Iris pigment epithelial cell (primary cell): ENCODE measurements around the gene SYT10.
"Not testable (repeated sequence)": the region's sequence is repeated elsewhere in the genome, so short reads cannot be mapped to it uniquely, and the experiment has no call there.

Experiments used
- DNase-seq: peaks from one replicate; pipeline ENCODE4 v3.0.0-alpha.2; 2011; ENCODE audit warnings: low read depth

SYT10 gene, protein sequence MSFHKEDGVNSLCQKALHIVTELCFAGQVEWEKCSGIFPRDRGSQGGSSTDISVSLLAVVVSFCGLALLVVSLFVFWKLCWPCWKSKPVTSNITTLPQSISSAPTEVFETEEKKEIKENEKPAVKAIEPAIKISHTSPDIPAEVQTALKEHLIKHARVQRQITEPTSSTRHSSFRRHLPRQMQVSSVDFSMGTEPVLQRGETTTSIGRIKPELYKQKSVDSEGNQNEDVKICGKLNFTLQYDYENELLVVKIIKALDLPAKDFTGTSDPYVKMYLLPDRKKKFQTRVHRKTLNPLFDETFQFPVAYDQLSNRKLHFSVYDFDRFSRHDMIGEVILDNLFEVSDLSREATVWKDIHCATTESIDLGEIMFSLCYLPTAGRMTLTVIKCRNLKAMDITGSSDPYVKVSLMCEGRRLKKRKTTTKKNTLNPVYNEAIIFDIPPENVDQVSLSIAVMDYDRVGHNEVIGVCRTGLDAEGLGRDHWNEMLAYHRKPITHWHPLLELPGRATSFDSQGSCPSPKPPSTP

GRCh38 chr12:33439587-33440011 is at the start of gene SYT10:
Gene SYT10, minus strand, starts transcription at chr12:33439819. Its CDS starts 297 bp downstream, at chr12:33439522.
- no peak for DNase-seq

- no peak for DNase-seq
Observed at GRCh38 chr12:33488036-33488435, 48.4 kb upstream of the SYT10 start.

DNA sequence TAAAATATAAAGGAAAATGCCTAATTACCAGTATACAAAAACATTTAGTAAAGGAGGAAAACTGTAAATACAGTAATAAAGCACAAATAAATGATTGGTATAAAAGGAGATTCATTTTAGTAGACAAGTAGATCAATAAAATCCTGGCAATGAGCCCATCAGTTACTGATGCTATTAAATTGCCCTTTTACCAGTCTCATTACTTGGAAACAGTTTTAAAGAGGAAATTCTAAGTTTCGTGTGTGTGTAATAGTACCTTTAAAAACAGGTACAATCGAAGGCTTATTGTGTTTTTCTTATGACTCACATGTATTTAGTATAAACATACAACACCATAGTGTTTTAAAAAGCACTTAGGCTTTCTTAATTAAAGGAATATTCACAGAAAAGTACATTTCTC is 46.4 kb upstream of the SYT10 start:
- no peak for DNase-seq

GRCh38 chr12:33484161-33484560 is 44.5 kb upstream of the SYT10 start:
- DNase-seq = no peak

DNA sequence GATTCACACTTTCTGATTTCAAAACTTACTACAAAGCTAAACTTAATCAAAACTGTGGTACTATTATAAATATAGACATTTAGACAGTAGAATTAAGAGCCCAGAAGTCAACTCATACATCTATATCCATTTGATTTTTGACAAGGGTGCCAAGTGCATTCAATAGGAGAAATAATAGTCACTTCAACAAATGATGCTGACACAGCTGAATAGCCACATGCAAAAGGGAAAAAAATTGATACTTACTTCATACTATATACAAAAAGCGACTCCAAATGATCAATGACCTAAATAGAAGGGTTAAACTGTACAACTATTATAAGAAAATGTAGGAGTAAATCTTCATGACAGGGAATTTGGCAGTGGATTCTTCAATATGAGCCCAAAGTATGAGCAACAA is 40.7 kb upstream of the SYT10 start:
- DNase-seq = no peak

GRCh38 chr12:33476058-33476457 is 36.4 kb upstream of the SYT10 start:
- DNase-seq = peak; percentile 27

GRCh38 chr12:33472299-33472698 is 32.7 kb upstream of the SYT10 start:
- DNase-seq = no peak

DNA sequence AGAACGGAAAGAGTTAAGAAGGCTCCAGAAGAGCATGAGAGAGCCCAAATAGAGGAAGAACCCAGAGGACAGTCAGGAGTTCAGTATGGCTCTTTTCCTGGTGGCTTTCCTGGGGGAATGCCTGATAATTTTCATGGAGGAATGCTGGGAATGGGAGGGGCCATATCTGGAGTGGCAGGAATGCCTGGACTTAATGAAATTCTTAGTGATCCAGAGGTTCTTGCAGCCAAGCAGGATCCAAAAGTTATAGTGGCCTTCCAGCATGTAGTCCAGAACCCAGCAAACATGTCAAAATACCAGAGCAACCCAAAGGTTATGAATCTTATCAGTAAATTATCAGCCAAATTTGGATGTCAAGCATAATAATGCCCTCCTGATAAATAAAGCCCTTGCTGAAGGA is 15.5 kb upstream of the SYT10 start:
- DNase-seq = no peak

- DNase-seq = no peak
Observed at GRCh38 chr12:33450480-33450879, 10.9 kb upstream of the SYT10 start.

DNA sequence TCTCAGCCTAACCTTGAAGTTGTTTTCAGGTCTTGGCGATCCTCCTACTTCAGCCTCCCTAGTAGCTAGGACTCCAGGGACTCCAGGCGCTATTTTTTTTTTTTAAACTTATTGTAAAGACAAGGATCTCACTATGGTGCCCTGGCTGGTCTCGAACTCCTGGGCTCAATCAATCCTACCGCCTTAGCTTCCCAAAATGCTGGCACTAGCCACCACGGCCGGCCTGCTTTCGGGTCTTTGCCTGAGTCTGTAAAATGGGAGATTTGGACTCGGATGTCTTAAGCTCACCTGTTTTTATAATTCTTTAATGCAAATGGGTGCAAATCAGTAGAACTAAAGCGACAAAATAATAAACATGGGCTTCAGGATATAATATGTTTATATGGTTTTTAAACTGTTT is 858 bp upstream of the SYT10 start:
- no peak for DNase-seq

- peak; percentile 34 for DNase-seq
Observed at GRCh38 chr12:33438851-33439586, 600 bp downstream of the SYT10 start.

DNA sequence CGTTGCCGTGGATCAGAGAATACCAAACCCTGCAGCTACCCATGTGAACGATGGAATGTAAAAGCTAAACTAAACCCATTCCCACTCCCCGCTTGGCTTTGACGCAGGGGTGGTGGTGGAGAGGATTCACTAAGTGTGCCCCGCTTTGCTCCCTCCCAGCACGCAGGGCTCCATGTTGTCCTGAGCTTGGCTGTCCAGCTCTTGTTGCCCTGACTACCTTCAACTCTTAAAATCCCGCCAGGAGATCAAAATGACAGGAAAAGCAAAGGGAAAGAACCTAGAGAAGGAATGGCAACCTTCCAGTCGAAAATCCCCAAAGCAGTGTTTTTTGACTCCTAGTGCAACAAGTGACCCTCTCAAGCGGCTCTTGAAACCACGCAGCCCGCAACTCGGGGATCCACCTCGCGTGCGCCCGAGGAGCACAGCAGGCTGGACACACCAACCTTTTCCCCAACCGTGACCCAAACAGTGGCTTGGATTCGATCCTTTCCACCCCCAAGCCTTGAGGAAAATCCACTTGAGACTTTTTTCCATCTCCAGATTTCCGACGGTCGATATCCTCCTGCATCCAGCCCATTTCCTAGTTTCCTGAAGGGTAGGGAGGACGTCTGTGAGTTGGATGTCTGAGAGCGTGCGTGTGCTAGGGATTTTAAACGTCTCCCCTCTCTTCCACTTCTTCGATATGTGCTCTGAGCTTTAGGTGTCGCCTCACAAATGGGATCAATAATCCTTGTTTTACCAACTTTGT is 1.4 kb downstream of the SYT10 start:
- DNase-seq = no peak

DNA sequence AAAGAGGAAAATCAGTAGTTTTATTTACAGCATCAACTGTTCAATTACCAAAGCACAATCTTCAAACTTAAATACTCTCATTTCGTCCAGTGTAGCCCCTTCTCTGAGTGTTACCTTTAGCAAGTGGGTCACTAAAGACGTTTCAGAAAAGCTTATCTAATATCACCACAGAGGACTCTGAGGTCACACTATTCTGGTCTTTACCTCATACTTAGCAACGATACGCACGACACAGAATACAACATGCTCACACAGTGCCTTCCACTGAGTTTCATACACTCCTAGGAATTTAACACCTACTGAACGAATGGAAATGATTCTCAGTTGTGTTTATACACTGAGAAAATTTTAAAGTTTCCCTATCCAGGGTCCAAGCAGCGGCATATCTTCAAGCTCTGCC is 2.0 kb downstream of the SYT10 start:
- DNase-seq = no peak

DNA sequence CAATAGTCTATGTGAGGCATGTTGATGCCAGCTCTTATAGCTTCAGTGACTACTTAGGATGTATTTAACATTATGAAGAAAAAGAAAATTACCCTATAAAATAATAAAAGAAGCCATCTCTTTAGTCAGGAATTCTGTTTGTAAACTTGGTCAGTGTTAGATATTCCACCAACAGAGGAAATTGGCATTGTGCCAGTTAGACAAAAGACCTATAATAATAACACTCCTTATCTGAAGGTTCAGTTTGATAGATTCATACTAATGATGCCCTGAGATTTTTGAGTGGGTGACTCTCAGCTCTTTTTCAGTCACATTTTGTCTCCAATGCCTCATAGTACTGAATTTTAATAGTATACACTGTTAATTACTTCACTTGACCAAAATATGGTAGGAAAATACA is 6.6 kb downstream of the SYT10 start:
- DNase-seq = no peak

GRCh38 chr12:33431648-33432047 is 8.0 kb downstream of the SYT10 start:
- no peak for DNase-seq

DNA sequence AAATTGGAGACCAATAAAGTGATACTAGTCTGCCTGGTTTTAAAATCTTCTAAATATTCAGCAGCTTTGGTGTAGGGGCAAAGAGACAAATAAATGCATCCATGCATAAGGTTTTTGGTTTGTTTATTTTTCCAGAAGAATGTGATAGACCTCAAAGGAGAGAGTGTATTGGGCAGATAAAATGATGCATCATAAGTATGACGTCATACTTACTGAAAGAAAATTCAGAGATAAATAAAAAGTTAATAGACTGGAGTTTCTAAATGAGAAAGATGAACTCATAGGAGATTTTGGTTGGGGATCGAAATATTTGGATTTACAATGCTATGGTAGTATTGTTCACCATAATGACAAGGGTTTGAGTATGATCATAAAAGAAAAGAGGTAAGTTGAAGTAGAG is 10.2 kb downstream of the SYT10 start:
- DNase-seq = no peak

GRCh38 chr12:33427071-33427470 is 12.5 kb downstream of the SYT10 start:
- DNase-seq = no peak

DNA sequence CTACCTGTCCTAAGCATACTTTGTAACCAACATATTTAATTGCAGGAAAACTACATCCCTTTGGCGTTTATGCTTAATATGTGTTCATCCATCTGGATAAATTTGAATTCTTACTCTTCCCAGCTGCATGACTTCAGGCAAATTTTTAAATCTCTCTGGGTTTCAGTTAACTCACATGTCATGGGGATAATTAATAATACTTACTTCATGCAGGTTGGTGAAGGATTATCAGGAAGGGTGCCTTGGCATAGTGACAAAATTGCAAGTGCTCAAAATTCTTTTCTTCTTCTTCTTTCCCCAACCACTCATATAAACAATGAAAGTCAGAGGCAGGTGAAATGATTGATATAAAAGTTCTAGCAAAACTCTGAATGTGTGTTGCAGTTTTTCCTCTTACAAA is 15.9 kb downstream of the SYT10 start:
- DNase-seq = no peak

- DNase-seq = not testable (repeated sequence)
Observed at GRCh38 chr12:33412410-33412809, 27.2 kb downstream of the SYT10 start.

GRCh38 chr12:33383503-33383902 is 56.1 kb downstream of the SYT10 start:
- DNase-seq = no peak

GRCh38 chr12:33376153-33376552 is 63.5 kb downstream of the SYT10 start:
- DNase-seq = no peak

GRCh38 chr12:33370318-33370717 is 69.3 kb downstream of the SYT10 start:
- DNase-seq = no peak

DNA sequence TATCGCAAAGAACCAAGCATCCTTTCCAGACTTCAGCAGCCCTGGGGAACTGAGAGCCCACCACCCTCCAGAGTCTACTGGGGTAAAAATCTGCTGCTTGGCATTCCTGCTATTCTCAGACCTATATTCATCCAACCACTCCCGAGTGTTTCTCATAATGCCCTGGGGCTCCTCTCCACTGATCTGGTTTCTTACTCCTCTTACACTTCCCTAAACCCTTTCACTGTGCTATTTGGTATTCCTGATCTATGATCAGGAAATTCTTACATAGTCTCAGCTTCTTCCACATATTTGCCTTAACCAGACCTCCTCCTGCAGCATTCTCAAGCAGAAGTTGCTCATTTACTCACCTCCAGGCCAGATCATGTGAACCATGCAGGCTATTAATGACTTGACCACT is 82.4 kb downstream of the SYT10 start:
- no peak for DNase-seq
